Measurements from ENCODE around the gene CARD9.

The CARD9 gene

GRCh38 chr9:136418182-136419091, 45.0 kb upstream of the CARD9 start:
- DNase-seq: no peak
- Histone ChIP-seq H3K4ac (ENCODE audit: low read depth in 1 of 2, low read length in 2 of 2) (no peak overlapping the region), H3K36me3 (ENCODE audit: control insufficient read depth in 1 of 2, insufficient read depth in 2 of 2, low read depth in 1 of 2, low read length in 2 of 2) (peaks cover 94 to 95% of the 10 kb centered on the region in 2 experiments), H3K27me3 (ENCODE audit: control insufficient read depth in 1 of 2, insufficient read depth in 1 of 2, low read length in 2 of 2) (no peaks in the 10 kb centered on the region), H2BK5ac (ENCODE audit: low read depth, low read length, poor library complexity, severe bottlenecking) (no peak overlapping the region), H3K79me1 (replicated peaks; ENCODE audit: low read length, poor library complexity, severe bottlenecking) (peaks cover 50% of the 10 kb centered on the region), H3K9me3 (ENCODE audit: control insufficient read depth, low read length) (no peaks in the 10 kb centered on the region), H2AFZ (ENCODE audit: low read depth, low read length) (no peak overlapping the region), H4K91ac (ENCODE audit: low read length) (no peak overlapping the region), H3K27ac (ENCODE audit: low read length, poor library complexity, severe bottlenecking) (no peak overlapping the region), H3K18ac (ENCODE audit: low read depth in 1 of 2, low read length in 2 of 2) (no peak overlapping the region), H3K9ac (ENCODE audit: low read length) (no peak overlapping the region), H2BK12ac (ENCODE audit: low read length in 2 of 2) (no peak overlapping the region), H3K4me1 (ENCODE audit: control insufficient read depth, insufficient read depth, low read depth, low read length) (no peaks in the 10 kb centered on the region), H2BK120ac (ENCODE audit: low read depth, low read length) (no peak overlapping the region), H3K4me2 (ENCODE audit: low read length, poor library complexity, severe bottlenecking) (no peak overlapping the region), H4K8ac (ENCODE audit: low read length) (no peak overlapping the region), H2AK5ac (ENCODE audit: low read length, severe bottlenecking) (no peak overlapping the region), H3K14ac (ENCODE audit: low read length in 2 of 2) (no peak overlapping the region), H3K23ac (ENCODE audit: low read length in 2 of 2) (no peak overlapping the region), H3K4me3 (ENCODE audit: insufficient read depth in 1 of 2, low read depth in 1 of 2, low read length in 2 of 2) (no peak overlapping the region), H2BK15ac (ENCODE audit: low read depth, poor library complexity, severe bottlenecking) (no peak overlapping the region)
- 95% methylated on average over 48 of the region's 48 CpGs for WGBS

- no peak overlapping the region for H3K18ac ChIP-seq (ENCODE audit: low read depth in 1 of 2, low read length in 2 of 2)
- H2BK120ac ChIP-seq (ENCODE audit: low read depth, low read length): no peak overlapping the region
- no peak overlapping the region for H3K4ac ChIP-seq (ENCODE audit: low read depth in 1 of 2, low read length in 2 of 2)
- no peak overlapping the region for H4K8ac ChIP-seq (ENCODE audit: low read length)
- no peak overlapping the region for H3K23ac ChIP-seq (ENCODE audit: low read length in 2 of 2)
- DNase-seq: no peak
- H3K4me1 ChIP-seq (ENCODE audit: control insufficient read depth, insufficient read depth, low read depth, low read length): peaks cover 2% of the 10 kb centered on the region
- H2BK12ac ChIP-seq (ENCODE audit: low read length in 2 of 2): no peak overlapping the region
- H2BK15ac ChIP-seq (ENCODE audit: low read depth, poor library complexity, severe bottlenecking): no peak overlapping the region
- H3K4me3 ChIP-seq (ENCODE audit: insufficient read depth in 1 of 2, low read depth in 1 of 2, low read length in 2 of 2): no peak overlapping the region
- H3K9ac ChIP-seq (ENCODE audit: low read length): no peak overlapping the region
- H3K14ac ChIP-seq (ENCODE audit: low read length in 2 of 2): no peak overlapping the region
- no peak overlapping the region for H2AFZ ChIP-seq (ENCODE audit: low read depth, low read length)
- H2AK5ac ChIP-seq (ENCODE audit: low read length, severe bottlenecking): no peak overlapping the region
- no peak overlapping the region for H4K91ac ChIP-seq (ENCODE audit: low read length)
- H2BK5ac ChIP-seq (ENCODE audit: low read depth, low read length, poor library complexity, severe bottlenecking): no peak overlapping the region
- no peak overlapping the region for H3K27ac ChIP-seq (ENCODE audit: low read length, poor library complexity, severe bottlenecking)
- H3K4me2 ChIP-seq (ENCODE audit: low read length, poor library complexity, severe bottlenecking): no peak overlapping the region
- H3K9me3 ChIP-seq (ENCODE audit: control insufficient read depth, low read length): no peaks in the 10 kb centered on the region
- H3K79me1 ChIP-seq (replicated peaks; ENCODE audit: low read length, poor library complexity, severe bottlenecking): peaks cover 42% of the 10 kb centered on the region
- 96% methylated on average over 19 of the region's 19 CpGs for WGBS
- no peaks in the 10 kb centered on the region for H3K27me3 ChIP-seq (ENCODE audit: control insufficient read depth in 1 of 2, insufficient read depth in 1 of 2, low read length in 2 of 2)
- H3K36me3 ChIP-seq (ENCODE audit: control insufficient read depth in 1 of 2, insufficient read depth in 2 of 2, low read depth in 1 of 2, low read length in 2 of 2): peaks cover 85 to 94% of the 10 kb centered on the region in 2 experiments
Observed at GRCh38 chr9:136416914-136417313, 43.4 kb upstream of the CARD9 start.

DNA sequence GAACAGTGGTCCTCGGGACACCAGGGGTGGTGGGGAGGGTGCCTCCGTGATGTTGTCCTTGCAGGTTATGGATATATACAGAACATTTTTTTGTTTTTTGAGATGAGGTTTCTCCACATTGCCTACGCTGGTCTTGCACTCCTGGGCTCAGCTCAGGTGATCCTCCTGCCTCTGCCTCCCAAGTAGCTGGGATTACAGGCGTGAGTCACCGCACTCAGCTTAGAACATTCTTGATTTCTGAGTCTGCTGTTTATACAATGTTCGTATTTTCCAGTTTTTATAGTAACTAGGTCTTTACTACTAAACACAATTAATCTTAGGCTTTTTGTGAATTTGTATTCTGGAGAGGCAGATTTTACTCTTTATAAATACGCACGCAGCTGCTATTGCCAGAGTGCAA, 43.0 kb upstream of the CARD9 start:
- no peak for DNase-seq
- H2BK15ac ChIP-seq (ENCODE audit: low read depth, poor library complexity, severe bottlenecking): no peak overlapping the region
- H4K91ac ChIP-seq (ENCODE audit: low read length): no peak overlapping the region
- no peak overlapping the region for H2AFZ ChIP-seq (ENCODE audit: low read depth, low read length)
- no peak overlapping the region for H3K18ac ChIP-seq (ENCODE audit: low read depth in 1 of 2, low read length in 2 of 2)
- H2BK120ac ChIP-seq (ENCODE audit: low read depth, low read length): no peak overlapping the region
- H2AK5ac ChIP-seq (ENCODE audit: low read length, severe bottlenecking): no peak overlapping the region
- no peak overlapping the region for H3K23ac ChIP-seq (ENCODE audit: low read length in 2 of 2)
- no peak overlapping the region for H2BK12ac ChIP-seq (ENCODE audit: low read length in 2 of 2)
- H2BK5ac ChIP-seq (ENCODE audit: low read depth, low read length, poor library complexity, severe bottlenecking): no peak overlapping the region
- peaks cover 42% of the 10 kb centered on the region for H3K79me1 ChIP-seq (replicated peaks; ENCODE audit: low read length, poor library complexity, severe bottlenecking)
- no peak overlapping the region for H3K4me3 ChIP-seq (ENCODE audit: insufficient read depth in 1 of 2, low read depth in 1 of 2, low read length in 2 of 2)
- no peak overlapping the region for H3K4me2 ChIP-seq (ENCODE audit: low read length, poor library complexity, severe bottlenecking)
- no peak overlapping the region for H3K4ac ChIP-seq (ENCODE audit: low read depth in 1 of 2, low read length in 2 of 2)
- H4K8ac ChIP-seq (ENCODE audit: low read length): no peak overlapping the region
- no peaks in the 10 kb centered on the region for H3K9me3 ChIP-seq (ENCODE audit: control insufficient read depth, low read length)
- H3K4me1 ChIP-seq (ENCODE audit: control insufficient read depth, insufficient read depth, low read depth, low read length): peaks cover 6% of the 10 kb centered on the region
- no peaks in the 10 kb centered on the region for H3K27me3 ChIP-seq (ENCODE audit: control insufficient read depth in 1 of 2, insufficient read depth in 1 of 2, low read length in 2 of 2)
- peaks cover 80 to 92% of the 10 kb centered on the region in 2 experiments for H3K36me3 ChIP-seq (ENCODE audit: control insufficient read depth in 1 of 2, insufficient read depth in 2 of 2, low read depth in 1 of 2, low read length in 2 of 2)
- no peak overlapping the region for H3K27ac ChIP-seq (ENCODE audit: low read length, poor library complexity, severe bottlenecking)
- 96% methylated on average over 7 of the region's 8 CpGs for WGBS
- no peak overlapping the region for H3K14ac ChIP-seq (ENCODE audit: low read length in 2 of 2)
- no peak overlapping the region for H3K9ac ChIP-seq (ENCODE audit: low read length)

DNA sequence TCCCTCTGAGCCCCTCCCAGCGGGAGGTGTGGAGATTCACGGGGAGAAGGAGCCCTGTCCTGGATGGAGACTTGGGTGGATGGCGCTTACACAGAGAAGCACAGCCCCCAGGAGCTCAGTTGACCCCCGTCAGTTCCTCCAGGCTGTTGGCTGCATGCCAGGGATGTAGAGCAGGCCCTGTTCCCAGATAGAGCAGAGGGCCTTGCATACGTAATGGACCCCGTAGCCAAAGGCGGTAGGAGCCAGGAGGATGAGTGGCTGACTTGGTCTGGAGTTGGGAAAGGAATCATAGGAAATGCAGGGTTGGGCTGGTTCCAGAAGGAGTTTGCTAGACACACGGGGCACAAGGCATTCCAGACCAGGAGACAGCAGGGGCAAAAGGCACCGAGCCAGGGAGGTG, 39.5 kb upstream of the CARD9 start:
- H2BK12ac ChIP-seq (ENCODE audit: low read length in 2 of 2): no peak overlapping the region
- H2BK15ac ChIP-seq (ENCODE audit: low read depth, poor library complexity, severe bottlenecking): no peak overlapping the region
- no peak overlapping the region for H3K14ac ChIP-seq (ENCODE audit: low read length in 2 of 2)
- peaks cover 39% of the 10 kb centered on the region for H3K79me1 ChIP-seq (replicated peaks; ENCODE audit: low read length, poor library complexity, severe bottlenecking)
- no peak overlapping the region for H4K8ac ChIP-seq (ENCODE audit: low read length)
- peaks cover 20% of the 10 kb centered on the region for H3K4me1 ChIP-seq (ENCODE audit: control insufficient read depth, insufficient read depth, low read depth, low read length)
- 94% methylated on average over 9 of the region's 9 CpGs for WGBS
- no peak overlapping the region for H3K4ac ChIP-seq (ENCODE audit: low read depth in 1 of 2, low read length in 2 of 2)
- no peaks in the 10 kb centered on the region for H3K9me3 ChIP-seq (ENCODE audit: control insufficient read depth, low read length)
- H2BK5ac ChIP-seq (ENCODE audit: low read depth, low read length, poor library complexity, severe bottlenecking): no peak overlapping the region
- no peaks in the 10 kb centered on the region for H3K27me3 ChIP-seq (ENCODE audit: control insufficient read depth in 1 of 2, insufficient read depth in 1 of 2, low read length in 2 of 2)
- H4K91ac ChIP-seq (ENCODE audit: low read length): no peak overlapping the region
- H3K4me3 ChIP-seq (ENCODE audit: insufficient read depth in 1 of 2, low read depth in 1 of 2, low read length in 2 of 2): no peak overlapping the region
- no peak overlapping the region for H3K4me2 ChIP-seq (ENCODE audit: low read length, poor library complexity, severe bottlenecking)
- H2AFZ ChIP-seq (ENCODE audit: low read depth, low read length): no peak overlapping the region
- H2BK120ac ChIP-seq (ENCODE audit: low read depth, low read length): no peak overlapping the region
- DNase-seq: no peak
- no peak overlapping the region for H3K27ac ChIP-seq (ENCODE audit: low read length, poor library complexity, severe bottlenecking)
- H3K36me3 ChIP-seq (ENCODE audit: control insufficient read depth in 1 of 2, insufficient read depth in 2 of 2, low read depth in 1 of 2, low read length in 2 of 2): peaks cover 52 to 61% of the 10 kb centered on the region in 2 experiments
- no peak overlapping the region for H3K18ac ChIP-seq (ENCODE audit: low read depth in 1 of 2, low read length in 2 of 2)
- H2AK5ac ChIP-seq (ENCODE audit: low read length, severe bottlenecking): no peak overlapping the region
- no peak overlapping the region for H3K23ac ChIP-seq (ENCODE audit: low read length in 2 of 2)
- peak overlapping the region; percentile 17 for H3K9ac ChIP-seq (ENCODE audit: low read length)
